Measurements from ENCODE around the gene STK32C.

STK32C gene

GRCh38 chr10:132226586-132227405 is 81.0 kb downstream of the STK32C start:
- no peak for DNase-seq (ENCODE audit: extremely low read depth, insufficient read length)
- Histone ChIP-seq H3K36me3 (ENCODE audit: control insufficient read depth, insufficient read depth, low read length) (no peaks in the 10 kb centered on the region), H3K27me3 (replicated peaks; ENCODE audit: control insufficient read depth, insufficient read depth, low read length) (no peaks in the 10 kb centered on the region), H3K4me3 (replicated peaks; ENCODE audit: low read depth, low read length) (no peak overlapping the region)
- no peak for TF ChIP-seq CTCF (IDR thresholded peaks at IDR 0.05; ENCODE audit: insufficient read depth, low read length, poor library complexity, severe bottlenecking)

GRCh38 chr10:132225849-132226205 is 81.9 kb downstream of the STK32C start:
- TF ChIP-seq CTCF (IDR thresholded peaks at IDR 0.05; ENCODE audit: insufficient read depth, low read length, poor library complexity, severe bottlenecking): no peak
- H3K36me3 ChIP-seq (ENCODE audit: control insufficient read depth, insufficient read depth, low read length): no peaks in the 10 kb centered on the region
- no peaks in the 10 kb centered on the region for H3K27me3 ChIP-seq (replicated peaks; ENCODE audit: control insufficient read depth, insufficient read depth, low read length)
- no peak overlapping the region for H3K4me3 ChIP-seq (replicated peaks; ENCODE audit: low read depth, low read length)
- DNase-seq (ENCODE audit: extremely low read depth, insufficient read length): no peak

- Histone ChIP-seq H3K36me3 (ENCODE audit: control insufficient read depth, insufficient read depth, low read length) (no peaks in the 10 kb centered on the region), H3K27me3 (replicated peaks; ENCODE audit: control insufficient read depth, insufficient read depth, low read length) (no peaks in the 10 kb centered on the region), H3K4me3 (replicated peaks; ENCODE audit: low read depth, low read length) (no peak overlapping the region)
- no peak for TF ChIP-seq CTCF (IDR thresholded peaks at IDR 0.05; ENCODE audit: insufficient read depth, low read length, poor library complexity, severe bottlenecking)
- no peak for DNase-seq (ENCODE audit: extremely low read depth, insufficient read length)
These were observed 82.5 kb downstream of the STK32C start for GRCh38 chr10:132225073-132225848.

GRCh38 chr10:132224343-132225072 is 83.2 kb downstream of the STK32C start:
- no peak for DNase-seq (ENCODE audit: extremely low read depth, insufficient read length)
- H3K27me3 ChIP-seq (replicated peaks; ENCODE audit: control insufficient read depth, insufficient read depth, low read length): no peaks in the 10 kb centered on the region
- no peak overlapping the region for H3K4me3 ChIP-seq (replicated peaks; ENCODE audit: low read depth, low read length)
- TF ChIP-seq CTCF (IDR thresholded peaks at IDR 0.05; ENCODE audit: insufficient read depth, low read length, poor library complexity, severe bottlenecking): no peak
- no peaks in the 10 kb centered on the region for H3K36me3 ChIP-seq (ENCODE audit: control insufficient read depth, insufficient read depth, low read length)

GRCh38 chr10:132223611-132224342 is 84.0 kb downstream of the STK32C start:
- no peak for TF ChIP-seq CTCF (IDR thresholded peaks at IDR 0.05; ENCODE audit: insufficient read depth, low read length, poor library complexity, severe bottlenecking)
- DNase-seq (ENCODE audit: extremely low read depth, insufficient read length): no peak
- Histone ChIP-seq H3K27me3 (replicated peaks; ENCODE audit: control insufficient read depth, insufficient read depth, low read length) (no peaks in the 10 kb centered on the region), H3K36me3 (ENCODE audit: control insufficient read depth, insufficient read depth, low read length) (no peaks in the 10 kb centered on the region), H3K4me3 (replicated peaks; ENCODE audit: low read depth, low read length) (no peak overlapping the region)
